A673 (cell line): ENCODE data around the gene ADAM19. TPM values are rescaled to one million over a fixed set of nuclear protein-coding genes. Genes with fewer than 3 reads are reported as not detected.
"Not testable (repeated sequence)": the region's sequence is repeated elsewhere in the genome, so short reads cannot be mapped to it uniquely, and the experiment has no call there.

Experiments
- BruUV-seq: library from RNA; stranded (reverse); fragments of 400-500 nt; replicated peaks from 2 replicates; lab custom pipeline; 2021; lab: Mats Ljungman, UMichigan
- CTCF ChIA-PET: fragments of 300-600 bp; sonication (Branson Sonifier 250); formaldehyde crosslinking; loops from one replicate; lab custom pipeline; 2022; ENCODE audit warnings: antibody characterized with exemption; lab: Charles Lee
- POLR2A ChIA-PET: fragments of 300-600 bp; sonication (Branson Sonifier 250); formaldehyde crosslinking; loops from one replicate; lab custom pipeline; 2022; ENCODE audit warnings: antibody characterized with exemption; ENCODE audit not compliant: low non-redundant PET; lab: Charles Lee
- DNase-seq: peaks from one replicate; pipeline ENCODE4 v3.0.0-alpha.2; 2015; ENCODE audit warnings: low spot score
- H3K27ac ChIP-seq: fragments of 200-600 bp; sonication (generic); 2 replicates; pipeline ENCODE4 v1.5.1; 2016; ENCODE audit warnings: mixed run types, low read depth, mild to moderate bottlenecking, mixed read lengths, antibody characterized with exemption, low read length; ENCODE audit not compliant: poor library complexity, severe bottlenecking
- H3K27me3 ChIP-seq: fragments of 200-600 bp; sonication (generic); replicated peaks from 2 replicates; pipeline ENCODE4 v1.6.1; 2017; ENCODE audit warnings: mixed run types, low read depth, mild to moderate bottlenecking, mixed read lengths, antibody characterized with exemption, low read length; ENCODE audit not compliant: insufficient read depth, poor library complexity
- H3K36me3 ChIP-seq: fragments of 200-600 bp; sonication (generic); 2 replicates; pipeline ENCODE4 v1.6.1; 2016; ENCODE audit warnings: mixed run types, mild to moderate bottlenecking, mixed read lengths, antibody characterized with exemption, low read length; ENCODE audit not compliant: insufficient read depth, poor library complexity, severe bottlenecking
- H3K4me1 ChIP-seq: fragments of 200-600 bp; sonication (generic); 2 replicates; pipeline ENCODE4 v1.6.1; 2017; ENCODE audit warnings: mixed run types, mild to moderate bottlenecking, mixed read lengths, antibody characterized with exemption, low read length; ENCODE audit not compliant: insufficient read depth, poor library complexity, severe bottlenecking
- H3K4me3 ChIP-seq: fragments of 200-600 bp; sonication (generic); 2 replicates; pipeline ENCODE4 v1.5.1; 2016; ENCODE audit warnings: low read depth, mixed run types, mild to moderate bottlenecking, mixed read lengths, low read length; ENCODE audit not compliant: poor library complexity, severe bottlenecking
- H3K9me3 ChIP-seq: fragments of 200-600 bp; sonication (generic); 2 replicates; pipeline ENCODE4 v1.6.1; 2016; ENCODE audit warnings: mixed run types, low read depth, mild to moderate bottlenecking, mixed read lengths, antibody characterized with exemption, low read length; ENCODE audit not compliant: poor library complexity, severe bottlenecking
- EZH2 ChIP-seq: fragments of 200-600 bp; sonication (generic); IDR thresholded peaks from 2 replicates; pipeline ENCODE4 v1.6.1; 2017; ENCODE audit warnings: borderline replicate concordance, low read depth, mild to moderate bottlenecking, mixed read lengths, antibody characterized with exemption, low read length; ENCODE audit not compliant: poor library complexity, severe bottlenecking
- intact Hi-C: fragments of 100-400 bp; cut with micrococcal nuclease; formaldehyde crosslinking; loops from one replicate; pipeline ENCODE4 v1.10.0; 2022; ENCODE audit not compliant: unreplicated experiment
- total RNA-seq: library from RNA; stranded (reverse); gene quantifications from 2 replicates; pipeline ENCODE4 v1.2.3, GENCODE V29; 2021
- TF ChIP-seq, protein P1 (sequence below): fragments of 300-800, 200-600 bp; sonication (generic); conservative IDR thresholded peaks from 2 replicates; pipeline ENCODE4 v1.5.1; 2017; ENCODE audit warnings: low read depth, mild to moderate bottlenecking, antibody characterized with exemption, low read length, moderate library complexity, mixed read lengths

ADAM19 gene
- total RNA-seq, 1 experiment from 2014 or later = 1.7 TPM

DNA sequence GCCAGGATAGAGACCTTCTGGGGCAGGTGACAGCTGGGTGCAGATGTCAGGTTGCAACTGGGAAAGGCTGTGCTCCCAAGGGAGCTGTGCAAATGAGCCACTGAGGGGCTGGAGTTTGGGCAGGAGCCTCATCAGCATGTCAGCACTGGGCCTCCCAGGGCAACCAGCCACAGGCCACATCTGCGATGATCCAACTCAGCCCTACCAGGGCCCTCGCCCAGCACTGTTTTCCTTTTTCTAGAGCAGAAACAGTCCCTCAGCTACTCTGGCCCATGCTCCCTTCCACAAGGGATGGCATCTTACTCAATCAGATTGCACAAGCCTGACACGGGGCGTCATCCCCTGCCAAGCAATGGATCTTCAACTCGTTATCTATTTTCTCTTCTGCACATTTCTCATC lies 90.8 kb downstream of the ADAM19 start:
- Histone ChIP-seq H3K4me3 (no peak overlapping the region), H3K4me1 (no peaks in the 10 kb centered on the region), H3K27ac (no peak overlapping the region), H3K27me3 (peaks cover 1% of the 10 kb centered on the region), H3K9me3 (no peaks in the 10 kb centered on the region), H3K36me3 (no peaks in the 10 kb centered on the region)
- ChIA-PET POLR2A (no interaction called here), CTCF (no interaction called here)
- intact Hi-C loops = no loop called here
- TF ChIP-seq, protein P1, sequence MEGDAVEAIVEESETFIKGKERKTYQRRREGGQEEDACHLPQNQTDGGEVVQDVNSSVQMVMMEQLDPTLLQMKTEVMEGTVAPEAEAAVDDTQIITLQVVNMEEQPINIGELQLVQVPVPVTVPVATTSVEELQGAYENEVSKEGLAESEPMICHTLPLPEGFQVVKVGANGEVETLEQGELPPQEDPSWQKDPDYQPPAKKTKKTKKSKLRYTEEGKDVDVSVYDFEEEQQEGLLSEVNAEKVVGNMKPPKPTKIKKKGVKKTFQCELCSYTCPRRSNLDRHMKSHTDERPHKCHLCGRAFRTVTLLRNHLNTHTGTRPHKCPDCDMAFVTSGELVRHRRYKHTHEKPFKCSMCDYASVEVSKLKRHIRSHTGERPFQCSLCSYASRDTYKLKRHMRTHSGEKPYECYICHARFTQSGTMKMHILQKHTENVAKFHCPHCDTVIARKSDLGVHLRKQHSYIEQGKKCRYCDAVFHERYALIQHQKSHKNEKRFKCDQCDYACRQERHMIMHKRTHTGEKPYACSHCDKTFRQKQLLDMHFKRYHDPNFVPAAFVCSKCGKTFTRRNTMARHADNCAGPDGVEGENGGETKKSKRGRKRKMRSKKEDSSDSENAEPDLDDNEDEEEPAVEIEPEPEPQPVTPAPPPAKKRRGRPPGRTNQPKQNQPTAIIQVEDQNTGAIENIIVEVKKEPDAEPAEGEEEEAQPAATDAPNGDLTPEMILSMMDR = no peak
- TF ChIP-seq EZH2 = no peak
- DNase-seq = no peak
- BruUV-seq = no TSS peak

DNA sequence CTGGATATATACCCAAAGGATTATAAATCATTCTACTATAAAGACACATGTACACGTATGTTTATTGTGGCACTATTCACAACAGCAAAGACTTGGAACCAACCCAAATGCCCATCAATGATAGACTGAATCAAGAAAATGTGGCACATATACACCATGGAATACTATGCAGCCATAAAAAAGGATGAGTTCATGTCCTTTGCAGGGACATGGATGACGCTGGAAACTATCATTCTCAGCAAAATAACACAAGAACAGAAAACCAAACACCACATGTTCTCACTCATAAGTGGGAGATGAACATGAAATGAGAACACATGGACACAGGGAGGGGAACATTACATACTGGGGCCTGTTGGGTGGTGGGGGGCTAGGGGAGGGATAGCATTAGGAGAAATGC lies 92.9 kb downstream of the ADAM19 start:
- H3K27ac ChIP-seq, H3K4me3 ChIP-seq, BruUV-seq, H3K4me1 ChIP-seq, POLR2A ChIA-PET, CTCF ChIA-PET, DNase-seq, H3K9me3 ChIP-seq, H3K27me3 ChIP-seq, intact Hi-C loops, H3K36me3 ChIP-seq: not testable (repeated sequence)

DNA sequence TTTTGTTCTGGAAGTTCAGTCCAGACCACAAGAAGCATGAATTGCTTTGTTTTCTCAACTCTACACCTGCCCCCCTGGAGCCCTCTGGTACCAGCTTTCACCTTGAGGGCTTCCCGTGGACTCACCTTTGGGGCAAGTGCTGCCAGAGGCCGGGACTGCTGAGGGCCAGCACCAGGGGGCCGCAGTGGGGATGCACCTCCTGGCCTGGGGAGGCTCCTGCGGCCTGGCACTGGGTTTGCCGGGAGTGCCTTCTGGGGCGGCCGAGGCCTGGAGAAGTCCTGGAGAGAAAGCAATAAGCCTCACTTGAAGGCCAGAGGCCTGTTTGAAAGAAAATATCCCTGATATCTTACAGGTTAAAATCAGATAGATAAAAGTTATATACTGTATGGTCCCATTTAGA lies 93.9 kb downstream of the ADAM19 start:
- BruUV-seq = no TSS peak
- intact Hi-C loops = no loop called here
- Histone ChIP-seq H3K9me3 (no peaks in the 10 kb centered on the region), H3K27ac (no peak overlapping the region), H3K27me3 (peaks cover 4% of the 10 kb centered on the region), H3K4me1 (no peaks in the 10 kb centered on the region), H3K36me3 (no peaks in the 10 kb centered on the region), H3K4me3 (no peak overlapping the region)
- no peak for TF ChIP-seq EZH2
- TF ChIP-seq, protein P1 = no peak
- no peak for DNase-seq
- CTCF ChIA-PET = no interaction called here
- POLR2A ChIA-PET = no interaction called here

DNA sequence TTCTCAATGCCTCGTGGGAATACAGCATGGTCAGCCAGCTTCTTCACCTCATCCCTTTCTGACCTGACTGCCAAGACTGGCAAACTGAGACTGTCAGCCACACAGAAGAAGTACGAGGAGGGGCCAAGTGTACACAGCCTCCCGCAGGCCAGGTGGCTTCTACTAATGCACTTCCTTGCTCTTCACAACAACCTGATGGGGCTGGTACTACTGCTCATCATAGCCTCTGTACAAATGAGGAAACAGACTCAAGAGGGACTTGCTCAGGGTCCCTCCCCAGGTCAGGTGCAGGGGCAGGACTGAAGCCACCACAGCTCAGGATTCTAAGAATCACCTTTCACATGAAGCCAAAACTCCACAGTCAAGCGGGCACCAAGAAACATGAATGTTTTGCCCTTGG lies 94.3 kb downstream of the ADAM19 start:
- CTCF ChIA-PET = no interaction called here

More for the DNA sequence above, 94.3 kb downstream of the ADAM19 start:
- H3K4me1 ChIP-seq = no peaks in the 10 kb centered on the region
- POLR2A ChIA-PET = no interaction called here
- H3K27me3 ChIP-seq = peaks cover 4% of the 10 kb centered on the region
- H3K27ac ChIP-seq = no peak overlapping the region
- no peaks in the 10 kb centered on the region for H3K36me3 ChIP-seq
- no peaks in the 10 kb centered on the region for H3K9me3 ChIP-seq
- no peak for DNase-seq
- BruUV-seq = no TSS peak
- TF ChIP-seq, protein P1 = no peak
- intact Hi-C loops = no loop called here
- H3K4me3 ChIP-seq = no peak overlapping the region
